Measurements from ENCODE around the gene FPR1.

FPR1 gene

DNA sequence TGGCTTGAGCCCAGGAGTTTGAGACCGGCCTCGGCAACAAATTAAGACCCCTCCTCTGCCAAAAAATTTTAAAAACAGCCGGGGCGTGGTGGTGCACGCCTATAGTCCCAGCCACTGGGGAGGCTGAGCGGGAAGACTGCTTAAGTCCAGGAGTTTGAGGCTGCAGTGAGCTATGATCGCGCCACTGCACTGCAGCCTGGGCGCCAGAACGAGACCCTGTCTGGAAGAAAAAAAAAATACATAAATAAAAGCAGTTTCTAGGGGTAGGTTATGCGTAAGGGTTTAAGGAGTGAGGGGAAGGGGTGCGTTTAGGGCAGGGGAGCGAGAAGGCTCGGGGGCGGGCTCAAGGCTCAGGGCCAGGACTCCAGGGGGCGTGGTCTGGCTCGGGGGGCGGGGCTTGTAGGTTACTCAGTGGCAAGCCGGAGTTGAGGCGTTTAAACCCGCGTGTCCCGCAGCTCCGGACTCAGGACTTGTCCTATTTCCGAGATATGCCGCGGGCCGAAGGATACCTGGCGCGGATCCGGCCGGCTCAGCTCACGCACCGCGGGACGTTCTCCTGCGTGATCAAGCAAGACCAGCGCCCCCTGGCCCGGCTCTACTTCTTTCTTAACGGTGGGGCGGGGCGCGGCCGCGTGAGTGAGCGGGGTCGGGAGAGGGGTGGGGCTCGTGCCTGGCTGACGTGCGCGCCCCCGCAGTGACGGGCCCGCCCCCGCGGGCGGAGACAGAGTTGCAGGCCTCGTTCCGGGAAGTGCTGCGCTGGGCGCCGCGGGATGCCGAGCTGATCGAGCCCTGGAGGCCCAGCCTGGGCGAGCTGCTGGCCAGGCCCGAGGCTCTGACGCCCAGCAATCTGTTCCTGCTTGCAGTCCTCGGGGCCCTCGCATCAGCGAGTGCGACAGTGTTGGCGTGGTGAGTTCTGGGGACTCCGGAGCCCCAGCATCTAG, 47.8 kb downstream of the FPR1 start:
- DNase-seq (ENCODE audit: low spot score): peak; percentile 85

- DNase-seq (ENCODE audit: low spot score): no peak
These were observed 48.7 kb downstream of the FPR1 start for GRCh38 chr19:51702825-51703574.

DNA sequence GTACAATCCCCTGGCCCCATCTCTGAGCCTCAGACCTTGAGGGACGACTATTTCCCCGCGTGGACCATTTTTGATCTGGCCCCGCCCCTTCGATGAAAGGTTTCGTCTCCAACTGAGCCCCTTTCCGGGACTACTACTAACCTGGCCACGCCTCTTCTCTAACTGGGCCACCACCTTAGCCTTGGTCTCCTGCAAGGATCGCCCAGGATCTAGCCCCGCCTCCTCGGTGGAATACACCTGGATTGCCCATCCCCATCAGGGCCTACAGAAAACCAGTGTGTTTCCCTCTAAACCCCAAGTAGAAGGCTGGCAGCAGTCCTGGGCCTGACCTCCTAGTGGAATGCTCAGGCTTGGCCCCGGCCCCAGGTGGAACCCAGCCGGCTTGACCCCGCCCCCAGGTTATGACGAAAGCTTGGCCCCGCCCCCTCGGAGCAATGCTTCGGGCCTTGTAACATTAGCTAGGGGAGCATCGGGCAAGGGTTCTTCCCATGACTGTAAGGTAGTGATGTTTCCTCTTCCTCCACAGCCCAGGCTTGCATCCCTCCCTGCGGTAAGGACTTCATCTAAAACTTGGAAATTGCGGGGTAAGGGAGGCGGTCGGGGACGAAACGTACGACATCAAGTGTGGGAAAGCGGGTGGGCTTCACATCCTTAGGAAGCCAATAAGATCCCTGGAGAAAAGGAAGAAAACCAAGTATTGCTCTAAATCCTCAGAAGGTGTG, 49.4 kb downstream of the FPR1 start:
- peak; percentile 7 for DNase-seq (ENCODE audit: low spot score)

DNA sequence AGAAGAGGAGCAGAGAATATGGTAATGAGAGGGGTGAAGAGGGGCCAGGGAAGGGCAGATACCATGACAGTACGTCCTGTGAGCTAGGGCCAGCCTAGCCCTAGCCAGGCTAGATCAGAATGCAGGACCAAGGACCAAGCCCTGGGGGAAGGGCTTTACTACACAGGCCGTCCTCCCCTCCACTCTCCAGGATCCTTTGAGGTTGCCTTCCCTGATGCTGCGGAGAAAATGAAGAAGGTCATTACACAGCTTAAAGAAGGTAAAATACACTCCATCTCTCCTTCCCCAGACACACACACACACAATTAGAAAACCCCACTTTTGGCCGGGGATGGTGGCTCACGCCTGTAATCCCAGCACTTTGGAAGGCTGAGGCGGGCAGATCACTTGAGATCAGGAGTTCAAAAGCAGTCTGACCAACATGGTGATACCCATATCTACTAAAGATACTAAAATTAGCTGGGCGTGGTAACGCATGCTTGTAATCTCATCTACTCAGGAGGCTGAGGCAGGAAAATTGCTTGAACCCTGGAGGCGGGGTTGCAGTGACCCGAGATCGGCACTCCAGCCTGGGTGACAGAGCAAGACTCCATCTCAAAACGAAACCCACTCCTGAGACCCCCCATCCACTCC, 50.1 kb downstream of the FPR1 start:
- DNase-seq (ENCODE audit: low spot score): no peak

GRCh38 chr19:51699170-51699569, 52.5 kb downstream of the FPR1 start:
- no peak for DNase-seq (ENCODE audit: low spot score)

DNA sequence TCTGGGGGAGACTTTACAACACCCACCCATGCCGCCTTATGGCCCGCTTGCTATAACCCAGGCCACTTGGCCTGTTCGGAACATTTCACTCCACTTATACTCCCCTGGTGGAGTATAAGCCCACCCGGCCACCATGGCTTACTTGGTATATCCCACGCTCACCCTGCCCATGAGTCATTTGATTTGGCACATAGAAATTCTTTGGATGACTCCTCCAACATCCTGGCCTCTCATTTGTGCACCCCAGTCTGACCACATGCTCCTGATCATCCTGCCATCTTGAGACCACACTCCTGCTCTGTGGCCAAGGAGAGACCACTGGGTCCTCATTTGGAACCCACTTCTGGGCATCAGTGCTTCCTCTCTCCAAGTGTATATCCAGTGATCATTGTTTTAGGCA, 53.4 kb downstream of the FPR1 start:
- no peak for DNase-seq (ENCODE audit: low spot score)

- DNase-seq (ENCODE audit: low spot score): no peak
These were observed 54.4 kb downstream of the FPR1 start for GRCh38 chr19:51697169-51697776.

DNA sequence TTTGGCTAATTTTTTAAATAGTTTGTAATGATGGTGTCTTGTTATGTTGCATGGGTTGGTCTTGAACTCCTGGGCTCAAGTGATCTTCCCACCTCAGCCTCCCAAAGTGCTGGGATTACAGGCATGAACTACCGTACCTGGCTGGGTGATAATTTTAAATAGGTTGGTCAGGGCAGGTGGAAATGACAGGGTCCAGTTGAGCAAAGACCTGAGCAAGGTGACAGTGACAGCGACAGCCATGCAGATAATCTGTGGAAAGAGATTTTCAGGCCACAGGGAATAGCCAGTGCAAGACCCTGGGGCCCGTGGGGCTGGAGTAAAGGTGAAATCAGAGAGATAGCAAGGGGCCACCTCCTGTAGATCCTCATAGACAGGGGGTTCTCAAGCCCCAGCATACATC, 55.1 kb downstream of the FPR1 start:
- no peak for DNase-seq (ENCODE audit: low spot score)

All from kidney capillary endothelial cell (primary cell).